Measurements from ENCODE around the gene DCHS1.

The DCHS1 gene

GRCh38 chr11:6571434-6572008 is 84.1 kb downstream of the DCHS1 start:
- Histone ChIP-seq H3F3A (ENCODE audit: low read depth) (no peaks in the 10 kb centered on the region), H3K79me2 (ENCODE audit: insufficient read depth, low read length) (no peaks in the 10 kb centered on the region), H3K4me1 (ENCODE audit: insufficient read depth, low read length, poor library complexity, severe bottlenecking) (no peaks in the 10 kb centered on the region), H3K36me3 (ENCODE audit: insufficient read depth, low read length) (no peaks in the 10 kb centered on the region), H3K4me3 (ENCODE audit: low read length, poor library complexity, severe bottlenecking) (no peak overlapping the region), H3K9me2 (replicated peaks; ENCODE audit: low read depth, low read length) (no peaks in the 10 kb centered on the region), H3K4me2 (ENCODE audit: low read depth, low read length, poor library complexity, severe bottlenecking) (no peak overlapping the region), H3K9ac (ENCODE audit: low read depth, low read length, poor library complexity, severe bottlenecking) (no peak overlapping the region), H3K27me3 (ENCODE audit: insufficient read depth, low read length, poor library complexity, severe bottlenecking) (no peaks in the 10 kb centered on the region), H2AFZ (ENCODE audit: low read length) (no peak overlapping the region), H4K20me1 (ENCODE audit: insufficient read depth, low read length, poor library complexity, severe bottlenecking) (no peaks in the 10 kb centered on the region), H3K9me3 (ENCODE audit: insufficient read depth, low read depth, low read length) (no peaks in the 10 kb centered on the region)
- TF ChIP-seq, protein P1, sequence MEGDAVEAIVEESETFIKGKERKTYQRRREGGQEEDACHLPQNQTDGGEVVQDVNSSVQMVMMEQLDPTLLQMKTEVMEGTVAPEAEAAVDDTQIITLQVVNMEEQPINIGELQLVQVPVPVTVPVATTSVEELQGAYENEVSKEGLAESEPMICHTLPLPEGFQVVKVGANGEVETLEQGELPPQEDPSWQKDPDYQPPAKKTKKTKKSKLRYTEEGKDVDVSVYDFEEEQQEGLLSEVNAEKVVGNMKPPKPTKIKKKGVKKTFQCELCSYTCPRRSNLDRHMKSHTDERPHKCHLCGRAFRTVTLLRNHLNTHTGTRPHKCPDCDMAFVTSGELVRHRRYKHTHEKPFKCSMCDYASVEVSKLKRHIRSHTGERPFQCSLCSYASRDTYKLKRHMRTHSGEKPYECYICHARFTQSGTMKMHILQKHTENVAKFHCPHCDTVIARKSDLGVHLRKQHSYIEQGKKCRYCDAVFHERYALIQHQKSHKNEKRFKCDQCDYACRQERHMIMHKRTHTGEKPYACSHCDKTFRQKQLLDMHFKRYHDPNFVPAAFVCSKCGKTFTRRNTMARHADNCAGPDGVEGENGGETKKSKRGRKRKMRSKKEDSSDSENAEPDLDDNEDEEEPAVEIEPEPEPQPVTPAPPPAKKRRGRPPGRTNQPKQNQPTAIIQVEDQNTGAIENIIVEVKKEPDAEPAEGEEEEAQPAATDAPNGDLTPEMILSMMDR (conservative IDR thresholded peaks at IDR 0.05; ENCODE audit: low read length): no peak
- TF ChIP-seq EZH2phosphoT487 (IDR thresholded peaks at IDR 0.05; ENCODE audit: borderline replicate concordance): no peak
